ENCODE results near the gene TMEM100. TPM values are rescaled to one million over a fixed set of nuclear protein-coding genes. Genes with fewer than 3 reads are reported as not detected.

Gene TMEM100
- total and polyA plus RNA-seq, 2 of the 8 experiments (the other 6 are each of a cell fraction or from before 2014, with no cell fraction given): 0.36 to 0.48 TPM

GRCh38 chr17:55756689-55757088 is 34.0 kb upstream of the TMEM100 start:
- H3K79me2 ChIP-seq (ENCODE audit: control insufficient read depth in 1 of 2, insufficient read depth in 2 of 2, low read length in 2 of 2): peaks cover 0 to 3% of the 10 kb centered on the region in 2 experiments; a peak in 1 of 4 replicates
- H3K14ac ChIP-seq (ENCODE audit: insufficient read length): no peak overlapping the region
- CTCF ChIA-PET (ENCODE audit: partially characterized antibody): interaction anchor here (1.4 kb wide), 1 partner anchor 15 kb away, joined by 6 read pairs; no protein-coding TSS in a partner anchor
- TF ChIP-seq RFX5 (IDR thresholded peaks at IDR 0.05; ENCODE audit: borderline replicate concordance, low read depth, low read length): no peak
- no peak for TF ChIP-seq EP300 (IDR thresholded peaks at IDR 0.05; ENCODE audit: borderline replicate concordance in 1 of 2, low read depth in 2 of 2, low read length in 2 of 2)
- TF ChIP-seq CHD1 (IDR thresholded peaks at IDR 0.05; ENCODE audit: low read depth, low read length): no peak
- no peak for TF ChIP-seq NRF1 (IDR thresholded peaks at IDR 0.05; ENCODE audit: low read depth, low read length)
- no peak for TF ChIP-seq POLR2AphosphoS5 (IDR thresholded peaks at IDR 0.05; ENCODE audit: low read depth, low read length)
- no peak for TF ChIP-seq KDM4A (IDR thresholded peaks at IDR 0.05; ENCODE audit: low read depth, low read length, severe bottlenecking)
- no peak for TF ChIP-seq NANOG (IDR thresholded peaks at IDR 0.05; ENCODE audit: insufficient read depth, low read depth, low read length, poor library complexity, severe bottlenecking)
- no peak for TF ChIP-seq FOSL1 (IDR thresholded peaks at IDR 0.05; ENCODE audit: insufficient read depth, low read depth, low read length)
- TF ChIP-seq POU5F1 (IDR thresholded peaks at IDR 0.05; ENCODE audit: low read depth, low read length): no peak
- TF ChIP-seq TCF12 (IDR thresholded peaks at IDR 0.05; ENCODE audit: low read depth, low read length): no peak
- no peak for TF ChIP-seq RAD21 (IDR thresholded peaks at IDR 0.05 in 1 of 2, conservative IDR thresholded peaks at IDR 0.05 in 1 of 2; ENCODE audit: low read depth in 2 of 2, low read length in 2 of 2)
- no peak for TF ChIP-seq RBBP5 (IDR thresholded peaks at IDR 0.05; ENCODE audit: borderline replicate concordance, low read depth, low read length)
- TF ChIP-seq TAF1 (IDR thresholded peaks at IDR 0.05; ENCODE audit: low read depth, low read length): no peak
- TF ChIP-seq BACH1 (IDR thresholded peaks at IDR 0.05; ENCODE audit: low read length): no peak
- no peak for TF ChIP-seq CBX5 (IDR thresholded peaks at IDR 0.05; ENCODE audit: low read depth, low read length)

More at GRCh38 chr17:55756689-55757088, 34.0 kb upstream of the TMEM100 start:
- Histone ChIP-seq H2BK15ac (ENCODE audit: low read length) (no peak overlapping the region), H2AK5ac (ENCODE audit: low read depth, low read length) (no peak overlapping the region), H3K9me3 (ENCODE audit: insufficient read depth in 2 of 2, low read depth in 1 of 2, low read length in 1 of 2) (no peaks in the 10 kb centered on the region), H3K23ac (ENCODE audit: insufficient read length) (no peak overlapping the region), H3K23me2 (ENCODE audit: low read depth, low read length) (no peaks in the 10 kb centered on the region), H3K27me3 (replicated peaks in 1 of 4; ENCODE audit: control insufficient read depth in 3 of 4, extremely low read depth in 1 of 4, insufficient read depth in 3 of 4, low read length in 3 of 4) (no peaks in the 10 kb centered on the region), H4K5ac (ENCODE audit: insufficient read length, low read depth, low read length) (no peak overlapping the region), H3K4me2 (ENCODE audit: insufficient read depth in 1 of 2, low read depth in 2 of 2, low read length in 2 of 2) (no peak overlapping the region), H2BK12ac (ENCODE audit: low read depth, low read length) (no peak overlapping the region), H2AFZ (ENCODE audit: low read length) (no peak overlapping the region), H4K20me1 (replicated peaks in 1 of 2; ENCODE audit: control insufficient read depth in 1 of 2, insufficient read depth in 2 of 2, low read length in 2 of 2) (no peaks in the 10 kb centered on the region), H3K27ac (ENCODE audit: low read depth, low read length) (no peak overlapping the region), H3K4me3 (ENCODE audit: extremely low read depth in 1 of 4, insufficient read depth in 2 of 4, low read depth in 3 of 4, low read length in 4 of 4) (no peak overlapping the region), H2BK5ac (ENCODE audit: low read depth, low read length) (no peak overlapping the region), H3K79me1 (ENCODE audit: low read depth, low read length) (no peaks in the 10 kb centered on the region), H3K4me1 (replicated peaks in 1 of 4; ENCODE audit: control insufficient read depth in 3 of 4, insufficient read depth in 4 of 4, low read length in 3 of 4) (peaks cover 0 to 5% (median 2%) of the 10 kb centered on the region in 4 experiments; a peak in 2 of 7 replicates), H2BK20ac (ENCODE audit: low read length) (no peak overlapping the region), H3K9ac (replicated peaks in 1 of 4; ENCODE audit: extremely low read depth in 1 of 4, low read depth in 3 of 4, low read length in 3 of 4) (no peak overlapping the region), H4K8ac (ENCODE audit: extremely low read depth, insufficient read depth, low read length) (no peak overlapping the region), H3K56ac (replicated peaks; ENCODE audit: insufficient read length, low read depth, low read length) (no peak overlapping the region), H4K91ac (replicated peaks; ENCODE audit: insufficient read length, low read length) (no peak overlapping the region), H3K18ac (ENCODE audit: extremely low read depth, low read length) (no peak overlapping the region), H3K36me3 (ENCODE audit: control insufficient read depth in 2 of 4, insufficient read depth in 4 of 4, low read length in 3 of 4) (no peaks in the 10 kb centered on the region), H3K4ac (replicated peaks; ENCODE audit: insufficient read length, low read depth, low read length) (no peak overlapping the region), H2BK120ac (replicated peaks; ENCODE audit: low read depth, low read length) (no peak overlapping the region)
- WGBS, 2 experiments (ENCODE audit: extremely low coverage in 1 of 2, insufficient coverage in 1 of 2, insufficient read length in 1 of 2, insufficient replicate concordance in 2 of 2, low coverage in 1 of 2, low lambda C conversion rate in 2 of 2, missing lambda C conversion rate in 1 of 2): 86% methylated on average over 2 of the region's 2 CpGs; no CpG with 5 or more reads in 1 of the 2 experiments
- POLR2A ChIA-PET (ENCODE audit: partially characterized antibody): no interaction called here
- DNase-seq (ENCODE audit: low read depth in 1 of 2, low spot score in 2 of 2) (no peak), FAIRE-seq (no peak)

All from H1 (cell line).